K562 (cell line): Measurements from ENCODE around the gene ZNF83. TPM values are rescaled to one million over a fixed set of nuclear protein-coding genes. Genes with fewer than 3 reads are reported as not detected.

Experiments
- ATAC-seq: fragments of 200-7000 bp; cut with Tn5 transposase; 3 replicates; pipeline ENCODE4 v1.9.1; 2020; ENCODE audit warnings: moderate library complexity
- BruUV-seq: library from RNA; stranded (reverse); fragments of 400-500 nt; replicated peaks from 2 replicates; lab custom pipeline; 2021; lab: Mats Ljungman, UMichigan
- CTCF ChIA-PET: fragments of 300-600 bp; formaldehyde crosslinking; extraction: SDS; loops from one replicate; lab custom pipeline; 2021; ENCODE audit warnings: low intra/inter-chr PET ratio; lab: Yijun Ruan, JAX
- POLR2A ChIA-PET: fragments of 300-600, 350-650 bp; sonication (Branson Sonifier 250); formaldehyde crosslinking; extraction: SDS; loops from one replicate; lab custom pipeline; 2021; ENCODE audit warnings: antibody characterized with exemption, inconsistent platforms; lab: Yijun Ruan, JAX
- DNase-seq, 4 experiments: peaks; one replicate each; pipeline versions ENCODE4 v3.0.0 to v3.0.0-alpha.2; 2011 to 2018; ENCODE audit warnings: low spot score in 3 of 4, mixed read lengths in 3 of 4; ENCODE audit errors: extremely low read depth in 1 of 4
- FAIRE-seq: peaks from 2 replicates; lab custom pipeline; 2011; peaks lifted over from hg19 to GRCh38; lab: Jason Lieb, UNC
- H2AFZ ChIP-seq: 2 replicates; pipeline ENCODE4 v1.6.0; 2011; ENCODE audit warnings: low read depth, low read length, control low read depth, inconsistent platforms
- H3K27ac ChIP-seq: fragments of 200-600 bp; 3 replicates; pipeline ENCODE4 v1.8.0; 2011; ENCODE audit warnings: low read depth, mild to moderate bottlenecking, control low read depth, inconsistent platforms, low read length, moderate library complexity, mixed read lengths; ENCODE audit errors: extremely low read depth
- H3K27me3 ChIP-seq, 2 experiments: fragments of 300-600 bp in 1 of 2; 2 replicates in 1 of 2; 3 replicates in 1 of 2; pipeline versions ENCODE4 v1.6.0 to v1.8.0; 2011; ENCODE audit warnings: inconsistent platforms in 2 of 2, low read length in 2 of 2, mild to moderate bottlenecking in 1 of 2, mixed read lengths in 1 of 2, moderate library complexity in 1 of 2; ENCODE audit not compliant: control insufficient read depth in 2 of 2, insufficient read depth in 2 of 2
- H3K36me3 ChIP-seq: fragments of 300-600 bp; 3 replicates; pipeline ENCODE4 v1.8.0; 2011; ENCODE audit warnings: mild to moderate bottlenecking, low read length, inconsistent platforms; ENCODE audit not compliant: control insufficient read depth, insufficient read depth
- H3K4me1 ChIP-seq, 2 experiments: fragments of 200-600 bp in 1 of 2; replicated peaks in 1 of 2; 2 replicates in 1 of 2; 3 replicates in 1 of 2; pipeline versions ENCODE4 v1.5.1 to v1.8.0; 2011; ENCODE audit warnings: inconsistent platforms in 2 of 2, low read length in 2 of 2, mild to moderate bottlenecking in 1 of 2, mixed read lengths in 1 of 2, moderate library complexity in 1 of 2; ENCODE audit not compliant: control insufficient read depth in 2 of 2, insufficient read depth in 2 of 2
- H3K4me2 ChIP-seq: 2 replicates; pipeline ENCODE4 v1.6.1; 2011; ENCODE audit warnings: low read length, control low read depth, inconsistent platforms, mixed read lengths; ENCODE audit not compliant: insufficient read depth
- H3K4me3 ChIP-seq: fragments of 200-600 bp; sonication (generic), shearing (Covaris generic); 2 replicates; pipeline ENCODE4 v1.5.1; 2016; ENCODE audit warnings: control low read depth, inconsistent platforms
- H3K79me2 ChIP-seq: fragments of 200-600 bp; 3 replicates; pipeline ENCODE4 v1.8.0; 2011; ENCODE audit warnings: low read length, inconsistent platforms; ENCODE audit not compliant: control insufficient read depth, insufficient read depth
- H3K9ac ChIP-seq, 2 experiments: 2 replicates each; pipeline versions ENCODE4 v1.6.0 to v1.6.1; 2011; ENCODE audit warnings: low read depth in 2 of 2, low read length in 2 of 2, control low read depth in 1 of 2, inconsistent platforms in 1 of 2, mild to moderate bottlenecking in 1 of 2, mixed read lengths in 1 of 2; ENCODE audit not compliant: insufficient read depth in 1 of 2
- H3K9me1 ChIP-seq: one replicate; pipeline ENCODE4 v1.6.0; 2011; ENCODE audit warnings: inconsistent platforms, mild to moderate bottlenecking, low read length, moderate library complexity; ENCODE audit not compliant: control insufficient read depth, insufficient read depth
- H3K9me3 ChIP-seq: replicated peaks from 2 replicates; pipeline ENCODE4 v1.5.1; 2011; ENCODE audit warnings: low read depth, low read length, inconsistent platforms; ENCODE audit not compliant: control insufficient read depth, insufficient read depth
- H4K20me1 ChIP-seq: replicated peaks from 2 replicates; pipeline ENCODE4 v1.6.1; 2011; ENCODE audit warnings: low read length, inconsistent platforms, mixed read lengths; ENCODE audit not compliant: control insufficient read depth, insufficient read depth
- DNMT1 ChIP-seq: fragments of 450-650 bp; IDR thresholded peaks from 2 replicates; pipeline ENCODE4 v1.6.1; 2016; ENCODE audit warnings: antibody characterized with exemption, mild to moderate bottlenecking
- E2F6 ChIP-seq, 2 experiments: IDR thresholded peaks; 2 replicates each; pipeline ENCODE4 v1.6.1; 2011; ENCODE audit warnings: borderline replicate concordance in 1 of 2, control low read depth in 1 of 2, low read depth in 1 of 2, low read length in 1 of 2, mild to moderate bottlenecking in 1 of 2, mixed read lengths in 1 of 2, moderate library complexity in 1 of 2; ENCODE audit not compliant: insufficient read depth in 1 of 2, insufficient read length in 1 of 2, poor library complexity in 1 of 2, severe bottlenecking in 1 of 2; ENCODE audit errors: extremely low read depth in 1 of 2
- E4F1 ChIP-seq: fragments of 250-450 bp; sonication (Bioruptor Pico); IDR thresholded peaks from 2 replicates; pipeline ENCODE4 v1.5.0; 2021; ENCODE audit warnings: mild to moderate bottlenecking, borderline replicate concordance
- ELK1 ChIP-seq: sonication (generic); formaldehyde crosslinking; IDR thresholded peaks from 2 replicates; pipeline ENCODE4 v1.8.1; 2022; ENCODE audit warnings: missing genetic modification reagents
- FOS ChIP-seq: IDR thresholded peaks from 3 replicates; pipeline ENCODE4 v1.6.1; 2011; ENCODE audit not compliant: insufficient read length; ENCODE audit errors: extremely low read depth
- GABPB2 ChIP-seq: fragments of 250-450 bp; sonication (Bioruptor Pico); conservative IDR thresholded peaks from 2 replicates; pipeline ENCODE4 v1.5.1; 2021; ENCODE audit warnings: mild to moderate bottlenecking
- HOXB6 ChIP-seq: fragments of 250-450 bp; sonication (Bioruptor Pico); IDR thresholded peaks from 2 replicates; pipeline ENCODE4 v1.5.1; 2022; ENCODE audit warnings: mild to moderate bottlenecking, borderline replicate concordance
- KLF16 ChIP-seq: IDR thresholded peaks from 2 replicates; pipeline ENCODE4 v1.6.1; 2016; ENCODE audit warnings: antibody characterized with exemption
- MYNN ChIP-seq, 2 experiments: sonication (generic); formaldehyde crosslinking in 1 of 2; IDR thresholded peaks; 2 replicates each; pipeline versions ENCODE4 v1.5.0 to v1.6.1; 2016 to 2020; ENCODE audit warnings: antibody characterized with exemption in 1 of 2, missing genetic modification reagents in 1 of 2
- NBN ChIP-seq: fragments of 450-650 bp; IDR thresholded peaks from 2 replicates; pipeline ENCODE4 v1.6.1; 2016; ENCODE audit warnings: low read depth, mild to moderate bottlenecking
- RBBP5 ChIP-seq: fragments of 200-600 bp; sonication (generic); IDR thresholded peaks from 2 replicates; pipeline ENCODE4 v1.6.1; 2012; ENCODE audit warnings: borderline replicate concordance, mild to moderate bottlenecking, low read length, control low read depth, inconsistent platforms; ENCODE audit not compliant: insufficient read depth, poor library complexity, severe bottlenecking
- RBM22 ChIP-seq: fragments of 200-400 bp; formaldehyde crosslinking; IDR thresholded peaks from 2 replicates; pipeline ENCODE4 v1.6.1; 2018; ENCODE audit warnings: low read length, low read depth; ENCODE audit not compliant: poor library complexity, severe bottlenecking
- SMAD4 ChIP-seq: fragments of 250-450 bp; sonication (Bioruptor Pico); conservative IDR thresholded peaks from 2 replicates; pipeline ENCODE4 v1.8.0; 2021; ENCODE audit warnings: inconsistent platforms, mild to moderate bottlenecking, moderate library complexity
- SUPT5H ChIP-seq: fragments of 450-650 bp; IDR thresholded peaks from 2 replicates; pipeline ENCODE4 v1.6.1; 2016
- ZNF124 ChIP-seq: sonication (generic); formaldehyde crosslinking; IDR thresholded peaks from 2 replicates; pipeline ENCODE4 v1.8.1; 2022; ENCODE audit warnings: missing genetic modification reagents
- ZNF589 ChIP-seq: fragments of 200-800 bp; sonication (Bioruptor generic); IDR thresholded peaks from 2 replicates; pipeline ENCODE4 v1.6.1; 2016; ENCODE audit warnings: low read depth, missing genetic modification characterization, missing compliant biosample characterization
- WGBS: fragments of 100-300 bp; shearing (Covaris generic); methylation state at CpG from one replicate; pipeline ENCODE4 v1.1.6; 2016; ENCODE audit warnings: low coverage, mixed read lengths; ENCODE audit not compliant: insufficient coverage; ENCODE audit errors: missing lambda C conversion rate; 5-methylcytosine and 5-hydroxymethylcytosine counted together
- in situ Hi-C: fragments of 300-500 bp; cut with MboI; formaldehyde crosslinking; loops from 4 replicates; pipeline ENCODE4 v1.15.0; 2018; ENCODE audit warnings: inconsistent platforms, mixed read lengths
- intact Hi-C: fragments of 100-400 bp; cut with micrococcal nuclease; formaldehyde crosslinking; loops from 2 replicates; pipeline ENCODE4 v1.14.2; 2022
- polyA plus RNA-seq, 8 experiments: library from polyadenylated mRNA; depleted of rRNA in 4 of 8; stranded (reverse) in 5 of 8; unstranded in 3 of 8; fragments of >200 nt; fragmentation: Nextera tagmentation in 2 of 8; fragmentation: Illumina TruSeq in 1 of 8; extraction: Ambion mirVana in 2 of 8; extraction: Trizol in 1 of 8; gene quantifications; 2 replicates each; pipeline versions ENCODE4 v1.2.1 to v1.2.3, GENCODE V29; 2011 to 2014; ENCODE audit warnings: inconsistent platforms in 1 of 8, missing spikeins in 1 of 8
- total RNA-seq, 7 experiments: library from RNA; depleted of rRNA in 6 of 7; stranded (reverse); fragments of >200 nt in 6 of 7; fragmentation: Illumina TruSeq in 2 of 7; extraction: Trizol in 2 of 7; gene quantifications; 2 replicates each; pipeline versions ENCODE4 v1.2.1 to v1.2.3, GENCODE V29; 2011 to 2021; ENCODE audit warnings: low replicate concordance in 1 of 7

ZNF83 gene
- total and polyA plus RNA-seq, 9 of the 15 experiments (the other 6 are each of a cell fraction or from before 2014, with no cell fraction given), result 18.6 to 74.3 (median 51.9) TPM

- H3K9me3 ChIP-seq, result 0 out of 2 replicates have a peak, but pooled peaks cover 2% of the 10 kb centered on the region
- no peak overlapping the region for H3K4me3 ChIP-seq
- H3K36me3 ChIP-seq, result peaks cover 18% of the 10 kb centered on the region; the same call in 1 of the 3 replicates
- TF ChIP-seq FOS (no peak), SMAD4 (CRISPR knock-in tag) (no peak), ELK1 (CRISPR knock-in tag) (no peak), ZNF589 (no peak), GABPB2 (CRISPR knock-in tag) (no peak), SUPT5H (no peak), HOXB6 (no peak), NBN (no peak), RBM22 (no peak), MYNN (IDR thresholded peaks at IDR 0.05) (no peak), MYNN (CRISPR knock-in tag; IDR thresholded peaks at IDR 0.05) (no peak), KLF16 (no peak), DNMT1 (no peak), E4F1 (no peak), ZNF124 (no peak), E2F6 (IDR thresholded peaks at IDR 0.05; ENCODE audit: borderline replicate concordance in 1 of 2, extremely low read depth in 1 of 2, insufficient read depth in 1 of 2, insufficient read length in 1 of 2, low read depth in 1 of 2, low read length in 1 of 2, poor library complexity in 1 of 2, severe bottlenecking in 1 of 2) (no peak), RBBP5 (no peak)
- H3K9ac ChIP-seq, result no peak overlapping the region
- no peak overlapping the region for H2AFZ ChIP-seq
- intact Hi-C loops, result loop anchor here (10.0 kb wide), 1 partner anchor 121 kb away; no protein-coding TSS in a partner anchor
- H3K27ac ChIP-seq, result no peak overlapping the region
- no peaks in the 10 kb centered on the region for H3K9me1 ChIP-seq
- DNase-seq, result no peak
- H3K4me1 ChIP-seq, result peaks cover 5 to 14% of the 10 kb centered on the region in 2 experiments; a peak in 3 of 5 replicates
- no peak for FAIRE-seq
- in situ Hi-C loops, result no loop called here
- 87% methylated on average over 11 of the region's 14 CpGs for WGBS
- no peaks in the 10 kb centered on the region for H3K27me3 ChIP-seq
- no peaks in the 10 kb centered on the region for H4K20me1 ChIP-seq
- BruUV-seq, result no TSS peak
- peaks cover 48% of the 10 kb centered on the region for H3K79me2 ChIP-seq
- ChIA-PET POLR2A (interaction anchor here (1.0 kb wide), 1 partner anchor 19 kb away, joined by 3 read pairs; no protein-coding TSS in a partner anchor), CTCF (no interaction called here)
- no peak overlapping the region for H3K4me2 ChIP-seq
- ATAC-seq, result no peak
Measured at GRCh38 chr19:52603558-52604207, 34.5 kb downstream of the ZNF83 start.
